Caki2 (cell line): ENCODE measurements around the gene SRBD1. TPM values are rescaled to one million over a fixed set of nuclear protein-coding genes. Genes with fewer than 3 reads are reported as not detected.

Experiments used
- DNase-seq: peaks from one replicate; pipeline ENCODE4 v3.0.0-alpha.2; 2015; ENCODE audit warnings: low read depth
- in situ Hi-C: cut with HindIII; loops from 2 replicates; pipeline ENCODE4 v1.10.0; 2016; ENCODE audit warnings: low sequenced_read_pairs, low pct_unique_long_range_greater_than_20kb, mixed read lengths
- total RNA-seq: library from RNA; depleted of rRNA; stranded (reverse); fragments of >200 nt; shearing (Covaris generic); gene quantifications from 2 replicates; pipeline ENCODE4 v1.2.3, GENCODE V29; 2014; ENCODE audit warnings: low replicate concordance

Gene SRBD1
- total RNA-seq, 1 experiment from 2014 or later, result 4.7 TPM

GRCh38 chr2:45418532-45418931 lies 192.5 kb downstream of the SRBD1 start:
- DNase-seq, result no peak
- in situ Hi-C loops, result no loop called here

GRCh38 chr2:45415534-45416123 lies 195.4 kb downstream of the SRBD1 start:
- in situ Hi-C loops, result no loop called here

GRCh38 chr2:45412754-45413379 lies 198.2 kb downstream of the SRBD1 start:
- DNase-seq, result no peak
- in situ Hi-C loops, result no loop called here

More at GRCh38 chr2:45415534-45416123, 195.4 kb downstream of the SRBD1 start:
- DNase-seq, result no peak

- in situ Hi-C loops, result no loop called here
- no peak for DNase-seq
Measured at GRCh38 chr2:45409677-45410076, 201.4 kb downstream of the SRBD1 start.

- DNase-seq, result no peak
- in situ Hi-C loops, result no loop called here
Measured at GRCh38 chr2:45406621-45407020, 204.4 kb downstream of the SRBD1 start.

GRCh38 chr2:45404807-45405297 lies 206.2 kb downstream of the SRBD1 start:
- in situ Hi-C loops, result no loop called here
- DNase-seq, result peak; percentile 49

- in situ Hi-C loops, result no loop called here
- DNase-seq, result no peak
Measured at GRCh38 chr2:45403036-45403435, 208.0 kb downstream of the SRBD1 start.

- no peak for DNase-seq
- in situ Hi-C loops, result no loop called here
Measured at GRCh38 chr2:45401431-45401922, 209.6 kb downstream of the SRBD1 start.

- DNase-seq, result no peak
- in situ Hi-C loops, result no loop called here
Measured at GRCh38 chr2:45399040-45399784, 211.9 kb downstream of the SRBD1 start.

GRCh38 chr2:45397292-45397691 lies 213.8 kb downstream of the SRBD1 start:
- no peak for DNase-seq
- in situ Hi-C loops, result no loop called here

- no peak for DNase-seq
- in situ Hi-C loops, result no loop called here
Measured at GRCh38 chr2:45396671-45397070, 214.4 kb downstream of the SRBD1 start.

GRCh38 chr2:45394842-45395241 lies 216.2 kb downstream of the SRBD1 start:
- DNase-seq, result no peak
- in situ Hi-C loops, result no loop called here

GRCh38 chr2:45394216-45394615 lies 216.9 kb downstream of the SRBD1 start:
- in situ Hi-C loops, result no loop called here
- DNase-seq, result no peak

GRCh38 chr2:45391866-45392265 lies 219.2 kb downstream of the SRBD1 start:
- in situ Hi-C loops, result no loop called here
- DNase-seq, result no peak

- in situ Hi-C loops, result no loop called here
Measured at GRCh38 chr2:45390861-45391260, 220.2 kb downstream of the SRBD1 start.

GRCh38 chr2:45390441-45390840 lies 220.6 kb downstream of the SRBD1 start:
- in situ Hi-C loops, result no loop called here

More at GRCh38 chr2:45390861-45391260, 220.2 kb downstream of the SRBD1 start:
- no peak for DNase-seq

GRCh38 chr2:45388541-45389100 lies 222.4 kb downstream of the SRBD1 start:
- DNase-seq, result no peak
- in situ Hi-C loops, result no loop called here

More at GRCh38 chr2:45390441-45390840, 220.6 kb downstream of the SRBD1 start:
- DNase-seq, result no peak

GRCh38 chr2:45382744-45383143 lies 228.3 kb downstream of the SRBD1 start:
- in situ Hi-C loops, result no loop called here
- DNase-seq, result no peak
